Retina (tissue), 1 donor: ENCODE data around the gene PLD1.

Experiments used
- DNase-seq: peaks from one replicate; pipeline ENCODE4 v3.0.0-alpha.2; 2016

PLD1 gene

GRCh38 chr3:171838218-171838720 lies 28.0 kb upstream of the PLD1 start:
- DNase-seq: no peak

GRCh38 chr3:171837698-171838097 lies 27.4 kb upstream of the PLD1 start:
- no peak for DNase-seq

GRCh38 chr3:171836855-171837254 lies 26.6 kb upstream of the PLD1 start:
- no peak for DNase-seq

- DNase-seq: no peak
Measured at GRCh38 chr3:171835613-171836012, 25.3 kb upstream of the PLD1 start.

GRCh38 chr3:171835116-171835515 lies 24.8 kb upstream of the PLD1 start:
- no peak for DNase-seq

- DNase-seq: no peak
Measured at GRCh38 chr3:171834461-171834801, 24.1 kb upstream of the PLD1 start.

GRCh38 chr3:171833789-171834460 lies 23.6 kb upstream of the PLD1 start:
- DNase-seq: no peak

- no peak for DNase-seq
Measured at GRCh38 chr3:171832989-171833388, 22.7 kb upstream of the PLD1 start.

GRCh38 chr3:171831936-171832335 lies 21.7 kb upstream of the PLD1 start:
- DNase-seq: no peak

GRCh38 chr3:171830518-171830875 lies 20.2 kb upstream of the PLD1 start:
- DNase-seq: no peak

- peak; percentile 65 for DNase-seq
Measured at GRCh38 chr3:171829841-171830517, 19.7 kb upstream of the PLD1 start.

GRCh38 chr3:171828902-171829770 lies 18.9 kb upstream of the PLD1 start:
- DNase-seq: no peak

GRCh38 chr3:171827836-171828458 lies 17.7 kb upstream of the PLD1 start:
- DNase-seq: no peak

- no peak for DNase-seq
Measured at GRCh38 chr3:171827385-171827784, 17.1 kb upstream of the PLD1 start.

GRCh38 chr3:171825222-171825828 lies 15.0 kb upstream of the PLD1 start:
- DNase-seq: no peak

GRCh38 chr3:171824824-171825221 lies 14.5 kb upstream of the PLD1 start:
- DNase-seq: no peak

GRCh38 chr3:171824116-171824515 lies 13.8 kb upstream of the PLD1 start:
- DNase-seq: no peak

GRCh38 chr3:171822431-171823106 lies 12.3 kb upstream of the PLD1 start:
- DNase-seq: no peak

GRCh38 chr3:171821778-171822358 lies 11.6 kb upstream of the PLD1 start:
- no peak for DNase-seq

- no peak for DNase-seq
Measured at GRCh38 chr3:171821044-171821443, 10.8 kb upstream of the PLD1 start.

- DNase-seq: no peak
Measured at GRCh38 chr3:171817074-171817800, 7.0 kb upstream of the PLD1 start.
